Heart right ventricle (tissue), 16 donors: ENCODE results near the gene CLIC6. TPM values are rescaled to one million over a fixed set of nuclear protein-coding genes. Genes with fewer than 3 reads are reported as not detected.

Experiments used
- ATAC-seq, 8 donors: fragments of 200-7000 bp; cut with Tn5 transposase; one replicate each; pipeline ENCODE4 v1.9.1; 2020; ENCODE audit warnings: mild to moderate bottlenecking in 8 of 8, moderate library complexity in 8 of 8, moderate number of reproducible peaks in 1 of 8
- DNase-seq, 2 donors: peaks; one replicate each; pipeline ENCODE4 v3.0.0-alpha.2; 2020
- H3K27ac ChIP-seq, 10 donors: fragments of 200-600 bp; sonication (generic) in 2 of 10; one replicate each; pipeline versions ENCODE4 v1.5.0 to v1.8.0; 2020 to 2022; ENCODE audit warnings: mild to moderate bottlenecking in 3 of 10
- H3K27me3 ChIP-seq, 7 donors: fragments of 200-600 bp; one replicate each; pipeline ENCODE4 v1.8.0; 2021 to 2022; ENCODE audit warnings: mild to moderate bottlenecking in 2 of 7
- H3K36me3 ChIP-seq, 9 donors: fragments of 200-600 bp; sonication (generic) in 1 of 9; one replicate each; pipeline versions ENCODE4 v1.5.0 to v1.8.0; 2020 to 2022; ENCODE audit warnings: mild to moderate bottlenecking in 2 of 9
- H3K4me1 ChIP-seq, 9 donors: fragments of 200-600 bp; sonication (generic) in 1 of 9; one replicate each; pipeline versions ENCODE4 v1.5.0 to v1.8.0; 2020 to 2022; ENCODE audit warnings: mild to moderate bottlenecking in 4 of 9
- H3K4me3 ChIP-seq, 10 donors: fragments of 200-600 bp; sonication (generic) in 2 of 10; one replicate each; pipeline versions ENCODE4 v1.5.0 to v1.8.0; 2020 to 2022; ENCODE audit warnings: mild to moderate bottlenecking in 7 of 10, moderate library complexity in 2 of 10
- H3K9me3 ChIP-seq, 11 donors: fragments of 200-600 bp in 10 of 11; sonication (generic) in 2 of 11; one replicate each; pipeline versions ENCODE4 v1.5.0 to v1.8.0; 2013 to 2022; ENCODE audit warnings: mild to moderate bottlenecking in 2 of 11, control low read depth in 1 of 11, moderate library complexity in 1 of 11
- CTCF ChIP-seq, 9 donors: fragments of 200-600 bp; sonication (generic) in 2 of 9; IDR thresholded peaks; one replicate each; pipeline versions ENCODE4 v1.5.0 to v1.8.0; 2021 to 2022; ENCODE audit warnings: antibody characterized with exemption in 9 of 9, mild to moderate bottlenecking in 5 of 9, moderate library complexity in 1 of 9
- WGBS, 2 donors: extraction: QIAGEN DNeasy Blood & Tissue Kit; methylation state at CpG; one replicate each; pipeline ENCODE4 v1.1.7; 2013; ENCODE audit warnings: inconsistent platforms in 1 of 2; 5-methylcytosine and 5-hydroxymethylcytosine counted together
- intact Hi-C, 10 donors: fragments of 100-400 bp; cut with DNase I; formaldehyde crosslinking; loops; one replicate each; pipeline versions ENCODE4 v1.11.1 to v1.14.2; 2022
- polyA plus RNA-seq, 2 donors: library from polyadenylated mRNA; stranded (reverse); fragments of 200-250 nt; gene quantifications; one replicate each; pipeline ENCODE4 v1.2.3, GENCODE V29; 2013
- total RNA-seq, 10 donors: library from RNA; stranded (reverse); fragmentation: NEBNext Ultra II Directional in 3 of 10; extraction: Animal tissue kit (Norgen Biotek cat#: 25700) in 3 of 10; gene quantifications; one replicate each; pipeline versions ENCODE4 v1.2.1 to v1.2.4, GENCODE V29; 2021 to 2023
- donor health status: Arrhythmogenic right ventricular cardiomyopathy.
- donor health status: ischemic (EF 13 %, LVEDD 7.1; RV severe dilation, severe dysfunction).
- donor health status: healthy with polysubstance abuse.
- donor health status: DM: no; HTN: yes; CAD: no.
- donor health status: DM: no; HTN: no; CAD: no.
- donor health status: ischemic (EF 25% LVEDD 6.9; RV normal size, moderate dysfunction).
- donor health status: ischemic (EF 25% LVEDD 5.7; RV mildly dilated, moderate dysfunction).
- donor health status: healthy.
- donor health status: DM: yes; HTN: yes; CAD: no.
- donor health status: Ischemic cardiomyopathy.
- donor health status: ischemic (EF 35%, LVEDD 5.7; RV mildly dilated, moderate dysfunction).
- donor health status: nonischemic (EF 11% LVEDD 7.7; RV severe dilation, severe dysfunction).
- donor health status: DM: yes; HTN: yes; CAD: no.
- donor health status: PGD.
- donor health status: ischemic (EF 29% LVEDD 5.4; RV normal size, mild dysfunction).
- donor health status: nonischemic (EF 23%, LVEDD 6.1; RV moderate dilation, normal function).

The CLIC6 gene
- total and polyA plus RNA-seq, 12 donors = 0.21 to 8.1 (median 2.4) TPM

GRCh38 chr21:34675871-34676270 is 7.1 kb downstream of the CLIC6 start:
- Histone ChIP-seq H3K4me1 (peaks cover 0 to 7% (median 0%) of the 10 kb centered on the region in 9 donors), H3K27ac (no peak overlapping the region), H3K36me3 (no peaks in the 10 kb centered on the region), H3K9me3 (peaks cover 0 to 11% (median 1%) of the 10 kb centered on the region in 11 donors), H3K4me3 (no peak overlapping the region), H3K27me3 (peaks cover 0 to 64% (median 55%) of the 10 kb centered on the region in 7 donors)
- intact Hi-C loops = no loop called here
- 56 to 72% methylated on average over 5 of the region's 5 CpGs for WGBS, 2 donors
- DNase-seq (no peak), ATAC-seq (no peak)
- TF ChIP-seq CTCF (IDR thresholded peaks at IDR 0.05) = no peak

DNA sequence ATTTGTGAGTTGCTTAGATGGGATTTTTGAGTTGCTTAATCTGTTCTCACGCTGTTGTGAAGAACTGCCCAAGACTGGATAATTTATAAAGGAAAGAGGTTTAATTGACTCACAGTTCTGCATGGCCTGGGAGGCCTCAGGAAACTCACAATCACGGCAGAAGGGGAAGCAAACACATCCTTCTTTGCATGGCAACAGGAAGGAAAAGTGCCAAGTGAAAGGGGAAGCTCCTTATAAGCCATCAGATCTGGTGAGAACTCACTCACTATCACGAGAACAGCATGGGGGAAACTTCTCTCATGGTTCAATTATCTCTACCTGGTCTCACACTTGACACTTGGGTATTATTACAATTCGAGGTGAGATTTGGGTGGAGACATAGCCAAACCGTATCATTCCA is 10.3 kb downstream of the CLIC6 start:
- H3K4me1 ChIP-seq = no peaks in the 10 kb centered on the region
- no peaks in the 10 kb centered on the region for H3K36me3 ChIP-seq
- no peak for DNase-seq
- ATAC-seq = no peak
- no peak for TF ChIP-seq CTCF (IDR thresholded peaks at IDR 0.05)
- H3K27ac ChIP-seq = no peak overlapping the region
- intact Hi-C loops = no loop called here
- H3K27me3 ChIP-seq = peaks cover 0 to 33% (median 24%) of the 10 kb centered on the region in 7 donors
- WGBS, 2 donors = 50 to 54% methylated on average over 5 of the region's 5 CpGs
- H3K4me3 ChIP-seq = no peak overlapping the region
- H3K9me3 ChIP-seq = peaks cover 0 to 28% (median 3%) of the 10 kb centered on the region in 11 donors

- H3K4me3 ChIP-seq = no peak overlapping the region
- TF ChIP-seq CTCF (IDR thresholded peaks at IDR 0.05) = no peak
- 60 to 77% methylated on average over 2 of the region's 2 CpGs for WGBS, 2 donors
- no peaks in the 10 kb centered on the region for H3K4me1 ChIP-seq
- intact Hi-C loops = no loop called here
- H3K9me3 ChIP-seq = peaks cover 0 to 28% (median 3%) of the 10 kb centered on the region in 11 donors
- no peaks in the 10 kb centered on the region for H3K36me3 ChIP-seq
- H3K27ac ChIP-seq = no peak overlapping the region
- H3K27me3 ChIP-seq = peaks cover 0 to 22% (median 0%) of the 10 kb centered on the region in 7 donors
- ATAC-seq (no peak), DNase-seq (no peak)
These were observed 15.5 kb downstream of the CLIC6 start for GRCh38 chr21:34684174-34684876.

DNA sequence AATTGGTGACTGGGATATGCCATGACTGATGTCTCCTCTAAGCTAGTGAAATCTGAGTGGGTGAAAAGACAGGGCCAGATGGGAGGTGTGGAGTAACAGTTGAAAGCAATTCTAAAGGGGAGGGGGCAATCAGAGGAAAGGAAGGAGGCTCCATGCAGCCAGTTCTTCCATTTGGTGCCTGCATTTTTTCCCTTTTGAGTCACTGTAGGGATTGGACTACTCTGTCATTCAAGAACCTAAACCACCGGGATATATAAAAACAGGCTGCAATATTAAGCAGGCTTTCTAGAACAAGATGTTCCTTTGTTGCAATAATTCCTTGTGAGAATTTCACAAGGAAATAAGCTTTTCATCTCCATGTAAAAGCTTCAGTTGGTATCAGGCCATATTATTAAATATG is 18.3 kb downstream of the CLIC6 start:
- TF ChIP-seq CTCF (IDR thresholded peaks at IDR 0.05) = no peak
- peaks cover 0 to 5% (median 0%) of the 10 kb centered on the region in 11 donors for H3K9me3 ChIP-seq
- 47 to 60% methylated on average over 1 of the region's 1 CpG for WGBS, 2 donors
- no peak overlapping the region for H3K4me3 ChIP-seq
- no peak for DNase-seq
- H3K4me1 ChIP-seq = peaks cover 0 to 17% (median 5%) of the 10 kb centered on the region in 9 donors
- H3K27me3 ChIP-seq = peaks cover 0 to 18% (median 0%) of the 10 kb centered on the region in 7 donors
- no peak for ATAC-seq
- intact Hi-C loops = no loop called here
- no peaks in the 10 kb centered on the region for H3K36me3 ChIP-seq
- no peak overlapping the region for H3K27ac ChIP-seq
